ENCODE data around the gene BCL2L13.

- TF ChIP-seq CTCF (optimal IDR thresholded peaks at IDR 0.05 in 1 of 3, IDR thresholded peaks at IDR 0.05 in 1 of 3, conservative IDR thresholded peaks at IDR 0.05 in 1 of 3; ENCODE audit: extremely low read depth in 1 of 3, insufficient read depth in 2 of 3, low read length in 3 of 3) = peak in 1 of 3 experiments; percentile 4
- no peak for TF ChIP-seq EZH2 (IDR thresholded peaks at IDR 0.05; ENCODE audit: low read length)
Observed at GRCh38 chr22:17744430-17744829, 105.9 kb downstream of the BCL2L13 start.
